Thoracic aorta (tissue), 2 donors: ENCODE results near the gene CTSW. TPM values are rescaled to one million over a fixed set of nuclear protein-coding genes. Genes with fewer than 3 reads are reported as not detected.
A peak's percentile ranks its signal among the peaks of the same experiment; 100 is the strongest.

ENCODE experiments used
- ATAC-seq: fragments of 150-250 bp; one replicate; pipeline ENCODE4 v1.8.0; 2017; ENCODE audit warnings: low read depth; ENCODE audit not compliant: insufficient number of reproducible peaks, low FRiP score
- DNase-seq: peaks from one replicate; pipeline ENCODE4 v3.0.0-alpha.2; 2020; ENCODE audit warnings: low spot score
- H3K27ac ChIP-seq, 2 donors: fragments of 200-600 bp; sonication (generic); 1 replicate in 1 of 2; 2 replicates in 1 of 2; pipeline ENCODE4 v1.5.1; 2016; ENCODE audit warnings: mild to moderate bottlenecking in 2 of 2, moderate library complexity in 2 of 2
- H3K27me3 ChIP-seq: fragments of 200-600 bp; sonication (generic); replicated peaks from 2 replicates; pipeline ENCODE4 v1.6.0; 2016; ENCODE audit warnings: mild to moderate bottlenecking; ENCODE audit not compliant: insufficient read depth
- H3K36me3 ChIP-seq: fragments of 200-600 bp; sonication (generic); one replicate; pipeline ENCODE4 v1.5.1; 2016
- H3K4me1 ChIP-seq, 2 donors: fragments of 200-600 bp; sonication (generic); 1 replicate in 1 of 2; 2 replicates in 1 of 2; pipeline versions ENCODE4 v1.5.1 to v1.6.0; 2016; ENCODE audit warnings: low read depth in 2 of 2, mild to moderate bottlenecking in 1 of 2; ENCODE audit not compliant: control insufficient read depth in 1 of 2
- H3K4me3 ChIP-seq: fragments of 200-600 bp; sonication (generic); 2 replicates; pipeline ENCODE4 v1.5.1; 2016; ENCODE audit warnings: mild to moderate bottlenecking
- H3K9me3 ChIP-seq: fragments of 200-600 bp; sonication (generic); 2 replicates; pipeline ENCODE4 v1.5.1; 2016
- CTCF ChIP-seq: fragments of 200-600 bp; sonication (generic); IDR thresholded peaks from one replicate; pipeline ENCODE4 v1.5.1; 2019; ENCODE audit warnings: antibody characterized with exemption
- total RNA-seq, 2 donors: library from RNA; depleted of rRNA; stranded (reverse); fragments of >200 nt; gene quantifications; one replicate each; pipeline versions ENCODE4 v1.1.0 to v1.2.3, GENCODE V29; 2016

CTSW gene
- total RNA-seq, 2 donors from 2014 or later = 1.6 to 13.7 TPM

- H3K36me3 ChIP-seq = peaks cover 48% of the 10 kb centered on the region
- peak overlapping the region; percentile 98 to 100 for H3K27ac ChIP-seq
- H3K4me1 ChIP-seq = peaks cover 11 to 22% of the 10 kb centered on the region in 2 donors
- no peaks in the 10 kb centered on the region for H3K27me3 ChIP-seq
- DNase-seq = no peak
- no peak for ATAC-seq
- H3K4me3 ChIP-seq = peak overlapping the region; percentile 96
- TF ChIP-seq CTCF = no peak
- H3K9me3 ChIP-seq = no peaks in the 10 kb centered on the region
Measured at GRCh38 chr11:65861533-65862183, 18.0 kb upstream of the CTSW start.

- DNase-seq (no peak), ATAC-seq (no peak)
- peaks cover 11 to 24% of the 10 kb centered on the region in 2 donors for H3K4me1 ChIP-seq
- H3K36me3 ChIP-seq = peaks cover 54% of the 10 kb centered on the region
- no peak overlapping the region for H3K4me3 ChIP-seq
- no peak for TF ChIP-seq CTCF
- H3K27me3 ChIP-seq = no peaks in the 10 kb centered on the region
- no peaks in the 10 kb centered on the region for H3K9me3 ChIP-seq
- peak overlapping the region; percentile 98 to 100 for H3K27ac ChIP-seq
Measured at GRCh38 chr11:65862191-65862735, 17.4 kb upstream of the CTSW start.

- H3K9me3 ChIP-seq = no peaks in the 10 kb centered on the region
- no peak overlapping the region for H3K4me3 ChIP-seq
- TF ChIP-seq CTCF = no peak
- H3K36me3 ChIP-seq = peaks cover 62% of the 10 kb centered on the region
- no peak for ATAC-seq
- H3K27ac ChIP-seq = peak overlapping the region in 1 of 2 donors; percentile 100
- peaks cover 11 to 27% of the 10 kb centered on the region in 2 donors for H3K4me1 ChIP-seq
- no peaks in the 10 kb centered on the region for H3K27me3 ChIP-seq
- no peak for DNase-seq
Measured at GRCh38 chr11:65862941-65863888, 16.4 kb upstream of the CTSW start.

GRCh38 chr11:65863889-65864705 lies 15.5 kb upstream of the CTSW start:
- Histone ChIP-seq H3K36me3 (peaks cover 63% of the 10 kb centered on the region), H3K27ac (no peak overlapping the region), H3K4me3 (no peak overlapping the region), H3K27me3 (no peaks in the 10 kb centered on the region), H3K9me3 (no peaks in the 10 kb centered on the region), H3K4me1 (peaks cover 11 to 27% of the 10 kb centered on the region in 2 donors)
- DNase-seq = no peak
- no peak for ATAC-seq
- TF ChIP-seq CTCF = no peak
